ENCODE results near the gene XRRA1.

GRCh38 chr11:74849525-74850391 is 99.1 kb downstream of the XRRA1 start:
- TF ChIP-seq, protein P1, sequence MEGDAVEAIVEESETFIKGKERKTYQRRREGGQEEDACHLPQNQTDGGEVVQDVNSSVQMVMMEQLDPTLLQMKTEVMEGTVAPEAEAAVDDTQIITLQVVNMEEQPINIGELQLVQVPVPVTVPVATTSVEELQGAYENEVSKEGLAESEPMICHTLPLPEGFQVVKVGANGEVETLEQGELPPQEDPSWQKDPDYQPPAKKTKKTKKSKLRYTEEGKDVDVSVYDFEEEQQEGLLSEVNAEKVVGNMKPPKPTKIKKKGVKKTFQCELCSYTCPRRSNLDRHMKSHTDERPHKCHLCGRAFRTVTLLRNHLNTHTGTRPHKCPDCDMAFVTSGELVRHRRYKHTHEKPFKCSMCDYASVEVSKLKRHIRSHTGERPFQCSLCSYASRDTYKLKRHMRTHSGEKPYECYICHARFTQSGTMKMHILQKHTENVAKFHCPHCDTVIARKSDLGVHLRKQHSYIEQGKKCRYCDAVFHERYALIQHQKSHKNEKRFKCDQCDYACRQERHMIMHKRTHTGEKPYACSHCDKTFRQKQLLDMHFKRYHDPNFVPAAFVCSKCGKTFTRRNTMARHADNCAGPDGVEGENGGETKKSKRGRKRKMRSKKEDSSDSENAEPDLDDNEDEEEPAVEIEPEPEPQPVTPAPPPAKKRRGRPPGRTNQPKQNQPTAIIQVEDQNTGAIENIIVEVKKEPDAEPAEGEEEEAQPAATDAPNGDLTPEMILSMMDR (IDR thresholded peaks at IDR 0.05; ENCODE audit: low read depth, low read length) = no peak
- TF ChIP-seq POLR2A (IDR thresholded peaks at IDR 0.05; ENCODE audit: extremely low read depth, insufficient read length) = no peak
- TF ChIP-seq MAX (IDR thresholded peaks at IDR 0.05; ENCODE audit: low read depth, low read length) = no peak
- no peak for TF ChIP-seq MYC (IDR thresholded peaks at IDR 0.05; ENCODE audit: low read depth, low read length)
